ENCODE measurements around the gene CFAP61.

Gene CFAP61

DNA sequence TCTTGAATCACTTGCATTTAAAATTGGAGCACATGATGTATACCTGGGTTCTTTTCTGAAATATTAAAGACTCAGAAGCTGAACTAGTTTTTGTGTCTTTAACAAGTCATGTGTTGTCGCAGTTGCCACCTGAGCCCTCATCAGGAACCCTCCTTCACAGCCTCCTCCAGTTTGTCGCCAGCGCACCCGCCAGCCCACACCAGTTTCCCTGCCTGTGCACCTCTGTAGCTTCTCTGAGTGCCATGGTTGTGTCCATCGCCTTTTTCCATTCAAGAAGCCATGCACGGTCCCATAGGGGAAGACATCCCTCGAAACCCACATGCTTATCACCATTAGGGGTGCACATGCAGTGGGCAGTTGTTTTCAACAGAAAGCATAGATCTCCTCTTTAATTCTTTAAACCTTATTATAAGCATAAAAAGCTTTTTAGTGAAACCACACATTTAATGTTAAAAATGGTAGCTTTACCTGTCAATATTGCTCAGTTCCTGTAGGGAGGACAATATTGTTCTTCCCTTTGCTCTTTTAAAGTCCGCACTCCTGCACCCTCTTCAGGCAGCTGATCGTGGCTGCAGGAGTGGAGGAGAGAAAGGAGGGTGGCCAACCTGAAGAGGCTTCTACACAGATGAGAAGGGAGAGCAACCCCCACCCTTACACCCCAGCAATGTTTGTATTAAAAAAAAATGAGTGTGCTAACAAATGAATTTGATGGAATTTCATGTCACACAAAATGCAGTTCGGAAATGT is 121.9 kb downstream of the CFAP61 start:
- peak in 1 of 2 experiments; percentile 25 for DNase-seq

GRCh38 chr20:20181322-20181721 is 129.0 kb downstream of the CFAP61 start:
- no peak for DNase-seq

- peak in 1 of 2 experiments; percentile 6 for DNase-seq
These were observed 131.8 kb downstream of the CFAP61 start for GRCh38 chr20:20184149-20184548.

GRCh38 chr20:20184706-20185105 is 132.4 kb downstream of the CFAP61 start:
- DNase-seq: no peak

DNA sequence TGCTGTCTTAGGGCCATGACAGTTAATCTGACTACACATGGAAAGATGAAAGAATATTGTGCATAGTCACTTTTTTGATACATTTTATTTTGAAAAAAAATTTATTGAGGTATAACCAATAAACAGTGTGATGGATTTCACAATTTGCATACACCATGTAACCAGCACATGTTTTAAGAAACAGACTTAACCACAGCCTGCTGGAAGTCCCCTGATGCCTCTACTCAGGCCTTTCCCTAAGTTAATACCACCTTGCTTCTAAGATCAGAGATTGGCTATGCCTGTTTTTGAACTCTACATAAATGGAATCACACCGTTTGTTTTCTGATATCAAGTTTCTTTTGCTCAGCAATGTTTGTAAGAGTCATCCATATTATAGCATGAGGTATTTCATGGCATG is 136.3 kb downstream of the CFAP61 start:
- no peak for DNase-seq

DNA sequence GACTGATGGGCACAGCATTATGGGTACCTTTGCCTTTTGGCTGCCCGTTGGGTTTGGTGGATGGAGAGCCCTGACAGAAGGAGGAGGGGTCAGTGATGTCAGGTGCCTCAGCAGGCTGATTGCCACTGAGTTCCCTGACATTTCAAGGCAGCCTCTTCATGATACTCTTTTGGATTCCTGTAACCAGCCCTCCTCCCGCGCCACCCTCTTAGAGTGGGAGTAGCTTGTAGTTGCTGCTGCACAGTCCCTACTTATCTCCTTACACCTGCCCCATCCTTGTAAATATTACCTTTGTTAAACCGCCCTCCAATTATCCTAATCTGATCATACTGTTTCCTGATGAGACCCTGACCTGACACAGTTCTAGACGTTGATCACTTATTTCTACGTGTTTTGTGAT is 140.0 kb downstream of the CFAP61 start:
- DNase-seq: no peak

GRCh38 chr20:20195021-20195705 is 142.8 kb downstream of the CFAP61 start:
- DNase-seq: peak; percentile 15 to 56

- no peak for DNase-seq
These were observed 144.3 kb downstream of the CFAP61 start for GRCh38 chr20:20196610-20197009.

- no peak for DNase-seq
These were observed 145.7 kb downstream of the CFAP61 start for GRCh38 chr20:20198011-20198410.

DNA sequence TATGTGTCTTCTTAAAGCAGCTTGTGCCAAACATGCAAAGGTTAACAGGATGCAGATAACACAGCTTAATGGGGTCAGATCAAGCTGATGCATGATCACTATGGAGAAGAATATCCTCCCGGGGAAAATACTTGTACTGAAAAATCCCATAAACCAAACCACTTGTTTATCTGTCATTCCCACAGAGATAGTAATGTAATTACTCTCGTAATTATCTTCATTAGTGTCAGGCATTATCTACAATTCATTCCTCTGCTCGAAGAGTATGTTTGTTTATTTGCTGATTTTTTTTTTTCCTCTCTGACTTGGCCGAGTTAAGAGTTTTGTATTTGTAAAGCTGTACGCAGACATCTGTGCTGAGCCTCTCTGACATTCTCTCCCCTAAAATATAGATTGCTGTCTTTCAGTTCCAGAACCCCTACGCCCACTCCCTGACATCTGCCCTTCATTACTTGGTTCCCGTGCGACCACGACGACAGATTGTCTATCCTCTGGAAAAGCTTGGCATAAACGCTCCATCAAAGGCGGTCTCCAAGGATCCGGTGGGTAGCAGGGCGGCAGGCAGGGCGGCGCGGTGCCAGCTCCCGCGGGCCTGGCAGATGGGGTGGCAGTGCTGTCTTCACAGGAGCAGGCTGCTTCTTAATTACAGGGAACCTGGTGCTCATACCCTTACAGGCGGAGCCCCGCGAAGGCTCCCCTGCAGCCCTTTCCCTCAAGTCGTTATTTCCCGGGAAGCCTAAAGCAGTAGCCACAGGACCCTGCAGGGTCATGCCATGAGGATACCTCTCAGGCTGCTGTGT is 147.2 kb downstream of the CFAP61 start:
- DNase-seq: peak; percentile 99

DNA sequence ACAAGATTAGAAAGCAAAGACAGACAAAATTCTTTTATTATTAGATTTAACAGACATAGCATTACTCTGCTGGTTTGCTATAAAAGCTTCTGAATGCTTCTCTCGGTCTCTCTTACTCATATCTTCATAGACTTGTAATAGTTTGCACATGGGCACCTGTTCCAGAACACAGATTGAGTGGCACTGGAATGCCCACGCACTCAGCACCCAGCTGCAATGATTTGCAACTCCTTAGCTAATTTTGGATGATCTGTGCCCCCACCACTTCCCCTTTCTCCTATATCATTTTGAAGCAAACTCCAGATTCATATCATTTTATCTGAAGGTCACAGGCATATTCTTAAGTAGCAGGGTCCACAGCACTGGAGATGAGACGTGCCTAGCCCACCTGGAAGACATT is 148.8 kb downstream of the CFAP61 start:
- no peak for DNase-seq

- no peak for DNase-seq
These were observed 149.3 kb downstream of the CFAP61 start for GRCh38 chr20:20201639-20202038.

GRCh38 chr20:20202768-20203167 is 150.4 kb downstream of the CFAP61 start:
- no peak for DNase-seq

GRCh38 chr20:20203784-20204183 is 151.5 kb downstream of the CFAP61 start:
- DNase-seq: no peak

GRCh38 chr20:20204256-20204655 is 151.9 kb downstream of the CFAP61 start:
- peak; percentile 92 to 97 for DNase-seq

DNA sequence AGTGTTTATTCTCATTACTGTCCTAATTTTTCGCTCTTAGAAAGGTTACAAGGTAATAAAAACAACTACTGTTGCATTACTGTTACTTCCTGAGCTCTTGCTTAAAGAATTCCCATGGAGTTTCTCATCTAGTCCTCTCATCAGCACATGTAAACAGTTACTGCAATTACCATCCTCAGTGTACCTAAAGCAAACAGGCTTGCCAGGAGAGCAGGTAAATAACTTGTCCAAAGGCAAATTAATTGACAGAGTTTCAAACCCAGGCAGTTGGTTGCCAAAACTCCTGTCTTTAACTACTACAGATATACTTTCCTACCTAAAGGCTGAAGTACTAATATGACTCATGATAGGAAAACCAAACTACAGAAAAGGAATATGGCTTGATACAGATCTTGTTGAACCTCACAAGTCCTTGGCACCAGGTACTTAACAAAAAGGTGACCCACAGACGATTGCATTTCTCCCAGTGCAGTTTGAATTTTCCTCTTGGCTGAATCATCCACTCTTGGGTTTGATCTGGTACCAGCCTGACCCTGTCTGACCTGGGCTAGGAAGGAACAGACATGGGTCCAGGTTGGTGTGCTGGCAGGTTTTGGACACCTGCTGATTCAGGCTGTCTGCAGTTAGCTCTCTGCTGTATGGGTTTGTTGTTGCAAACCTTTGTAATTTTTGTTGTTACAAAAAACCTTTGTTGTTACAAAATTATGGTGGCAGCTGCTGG is 153.0 kb downstream of the CFAP61 start:
- no peak for DNase-seq

DNA sequence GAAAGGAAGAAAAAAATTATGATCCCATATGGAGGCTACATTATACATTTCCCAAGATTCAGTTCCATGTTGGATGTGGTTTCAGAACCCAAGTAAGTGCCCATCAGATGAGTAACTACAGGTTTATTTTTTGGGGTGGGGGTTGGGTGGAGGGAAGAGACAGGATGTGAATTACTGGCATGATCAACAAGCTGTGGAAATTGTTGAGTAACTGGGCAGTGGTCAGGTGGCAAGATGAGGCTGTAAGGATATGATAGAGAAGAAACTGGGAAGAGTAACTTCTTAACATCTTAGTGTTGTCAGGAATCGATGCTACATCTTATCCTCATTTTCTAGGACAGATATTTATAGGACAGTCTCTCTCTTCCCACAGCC is 153.5 kb downstream of the CFAP61 start:
- DNase-seq: no peak

GRCh38 chr20:20206788-20207187 is 154.5 kb downstream of the CFAP61 start:
- no peak for DNase-seq

DNA sequence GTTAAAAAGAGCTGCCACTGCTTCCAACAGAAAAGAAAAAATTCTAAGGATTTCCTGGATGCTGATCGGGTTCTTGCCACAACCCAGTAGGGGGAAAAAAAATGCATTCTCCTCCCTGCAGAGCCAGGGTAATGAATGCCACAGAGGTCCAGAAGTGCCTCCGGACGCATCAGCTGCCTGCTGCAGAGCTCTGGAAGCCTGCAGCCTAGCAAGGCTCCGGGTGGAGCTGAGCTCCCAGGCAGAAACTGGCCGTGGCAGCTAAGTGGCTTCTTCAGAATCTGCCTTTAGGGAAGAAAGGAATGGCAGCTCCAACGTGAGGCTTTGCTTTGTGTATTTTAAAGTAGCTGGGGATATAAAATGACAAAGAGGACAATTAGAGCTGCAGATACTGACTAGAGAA is 155.0 kb downstream of the CFAP61 start:
- DNase-seq: peak in 1 of 2 experiments; percentile 51

DNA sequence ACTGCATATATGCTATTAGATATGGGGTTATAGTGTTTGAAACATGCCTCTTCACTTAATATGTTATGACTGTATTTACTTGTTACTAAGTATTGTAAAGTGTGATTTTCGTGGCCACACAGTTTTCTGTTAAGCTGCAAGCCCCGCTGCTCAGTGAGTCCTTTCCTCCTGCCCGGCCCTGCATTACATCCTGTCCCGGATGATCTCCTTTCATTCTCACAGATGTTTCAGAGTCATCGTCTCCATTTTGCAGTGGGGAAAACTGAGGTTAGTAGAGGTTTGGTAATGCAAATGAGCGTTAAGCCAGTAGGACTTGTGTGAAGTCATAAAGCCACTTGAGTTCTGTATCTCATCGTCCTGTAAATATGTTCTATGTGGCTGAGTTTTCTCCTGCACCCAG is 155.5 kb downstream of the CFAP61 start:
- no peak for DNase-seq

- no peak for DNase-seq
These were observed 157.4 kb downstream of the CFAP61 start for GRCh38 chr20:20209684-20210083.

DNA sequence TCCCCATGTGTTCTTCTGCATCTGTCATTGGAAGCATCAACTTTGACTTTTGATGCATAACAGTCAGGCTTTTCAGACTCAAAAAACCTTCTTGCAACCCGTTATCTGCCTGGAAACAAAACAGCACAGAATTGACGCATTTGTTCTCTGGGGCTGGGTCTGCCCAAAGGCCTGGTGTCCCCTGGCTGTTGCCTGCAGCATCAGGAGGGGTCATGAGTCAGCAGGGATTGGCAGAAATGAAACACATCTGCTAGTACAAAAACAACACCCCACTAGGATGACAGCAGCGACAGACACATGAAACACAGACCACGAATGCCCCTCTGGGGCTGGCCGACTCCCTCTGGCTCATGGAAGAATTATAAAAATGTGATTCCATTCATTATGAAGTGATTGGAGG is 158.0 kb downstream of the CFAP61 start:
- DNase-seq: peak in 1 of 2 experiments; percentile 27

- no peak for DNase-seq
These were observed 158.6 kb downstream of the CFAP61 start for GRCh38 chr20:20210943-20211273.
